Brain microvascular endothelial cell (primary cell): ENCODE data around the gene PSMB10.
"Not testable (repeated sequence)": the region's sequence is repeated elsewhere in the genome, so short reads cannot be mapped to it uniquely, and the experiment has no call there.

Experiments used
- DNase-seq: peaks from one replicate; pipeline ENCODE4 v3.0.0-alpha.2; 2020
- H3K27ac ChIP-seq: fragments of 250-450 bp; sonication (Bioruptor Pico); 2 replicates; pipeline ENCODE4 v1.5.1; 2020; ENCODE audit warnings: mild to moderate bottlenecking, moderate library complexity
- H3K27me3 ChIP-seq: fragments of 250-450 bp; sonication (Bioruptor Pico); replicated peaks from 2 replicates; pipeline ENCODE4 v1.5.1; 2020; ENCODE audit warnings: mild to moderate bottlenecking
- H3K36me3 ChIP-seq: fragments of 250-450 bp; sonication (Bioruptor Pico); replicated peaks from 2 replicates; pipeline ENCODE4 v1.5.1; 2020; ENCODE audit warnings: mild to moderate bottlenecking
- H3K4me3 ChIP-seq: 2 replicates; pipeline ENCODE4 v1.5.1; 2011; ENCODE audit warnings: low read depth, mild to moderate bottlenecking, control low read depth, low read length, moderate library complexity
- CTCF ChIP-seq: IDR thresholded peaks from 2 replicates; pipeline ENCODE4 v1.5.1; 2011; ENCODE audit warnings: low read depth, mild to moderate bottlenecking, moderate library complexity, low read length, control low read depth, inconsistent platforms; ENCODE audit errors: missing control alignments
- in situ Hi-C: cut with HindIII; loops from 2 replicates; pipeline ENCODE4 v1.10.0; 2017; ENCODE audit warnings: low sequenced_read_pairs, low pct_ligation_motif_present

PSMB10 gene

GRCh38 chr16:67942200-67942509 is 5.5 kb upstream of the PSMB10 start:
- DNase-seq: peak; percentile 22
- TF ChIP-seq CTCF: peak; percentile 86
- peaks cover 72% of the 10 kb centered on the region for H3K36me3 ChIP-seq
- H3K4me3 ChIP-seq: no peak overlapping the region
- no peak overlapping the region for H3K27ac ChIP-seq
- no peaks in the 10 kb centered on the region for H3K27me3 ChIP-seq
- in situ Hi-C loops: no loop called here

DNA sequence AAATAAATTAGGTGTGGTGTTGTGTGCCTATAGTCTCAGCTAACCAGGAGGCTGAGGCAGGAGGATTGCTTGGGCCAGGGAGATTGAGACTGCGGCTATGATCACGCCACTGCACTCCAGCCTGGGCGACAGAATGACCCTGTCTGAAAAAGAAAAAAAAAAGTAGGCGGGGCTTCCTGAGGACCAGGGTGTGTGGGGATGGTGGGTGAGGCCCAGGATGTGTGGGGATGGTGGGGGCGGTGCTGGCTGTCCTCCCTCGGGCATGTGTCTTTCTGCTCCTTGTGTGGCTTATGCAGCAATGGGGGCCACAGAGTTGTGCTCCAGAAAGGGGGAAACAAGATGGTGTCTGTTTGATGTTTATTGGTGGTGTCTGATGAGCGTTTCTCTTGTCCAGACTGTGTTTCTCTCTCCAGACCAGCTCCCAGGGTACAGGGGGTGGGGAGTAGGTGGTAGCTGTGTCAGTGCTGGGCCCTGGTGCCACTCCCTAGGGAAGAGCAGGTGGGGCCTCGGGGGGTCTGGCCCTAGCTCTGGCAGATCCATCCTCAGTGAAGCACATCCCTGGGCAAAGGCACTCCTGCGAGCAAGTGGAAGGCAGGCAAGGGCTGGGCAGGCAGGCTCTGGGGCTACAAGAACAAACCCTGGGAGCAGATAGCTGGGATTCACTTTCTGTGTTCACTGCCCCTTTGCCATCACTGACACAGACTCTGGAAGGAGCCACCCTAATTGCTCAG is 5.0 kb upstream of the PSMB10 start:
- DNase-seq: no peak
- no peaks in the 10 kb centered on the region for H3K27me3 ChIP-seq
- in situ Hi-C loops: no loop called here
- H3K4me3 ChIP-seq: no peak overlapping the region
- peaks cover 67% of the 10 kb centered on the region for H3K36me3 ChIP-seq
- no peak for TF ChIP-seq CTCF
- no peak overlapping the region for H3K27ac ChIP-seq

DNA sequence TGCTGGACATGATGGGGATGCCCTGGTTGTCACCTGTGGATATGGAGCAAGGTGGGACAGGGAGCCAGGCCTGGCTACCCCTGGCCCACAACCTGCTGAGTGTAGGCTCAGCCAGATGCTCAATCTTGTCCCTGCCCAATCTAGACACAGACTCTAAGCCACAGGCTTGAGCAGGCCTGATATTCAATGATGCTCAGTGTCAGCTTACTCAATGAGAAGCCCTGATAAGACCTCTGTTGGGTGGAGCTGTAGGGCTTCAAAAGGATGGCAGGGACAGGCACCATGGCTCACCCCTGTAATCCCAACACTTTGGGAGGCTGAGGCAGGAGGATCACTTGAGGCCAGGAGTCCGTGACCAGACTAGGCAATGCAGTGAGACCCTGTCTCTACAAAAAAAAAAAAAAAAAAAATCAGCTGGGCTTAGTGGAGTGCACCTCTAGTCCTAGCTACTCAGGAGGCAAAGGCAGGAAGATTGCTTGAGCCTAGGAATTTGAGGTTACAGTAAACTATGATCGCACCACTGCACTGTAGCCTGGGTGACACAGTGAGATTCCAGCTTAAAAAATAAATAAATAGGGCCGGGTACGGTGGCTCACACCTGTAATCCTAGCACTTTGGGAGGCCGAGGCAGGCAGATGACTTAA is 3.9 kb upstream of the PSMB10 start:
- Histone ChIP-seq H3K27me3 (no peaks in the 10 kb centered on the region), H3K4me3 (no peak overlapping the region), H3K36me3 (peaks cover 57% of the 10 kb centered on the region), H3K27ac (no peak overlapping the region)
- no peak for DNase-seq
- TF ChIP-seq CTCF: no peak
- in situ Hi-C loops: no loop called here

- in situ Hi-C loops: no loop called here
- DNase-seq: no peak
These were observed 3.1 kb upstream of the PSMB10 start for GRCh38 chr16:67939507-67940445.

GRCh38 chr16:67937713-67938112 is 1.1 kb upstream of the PSMB10 start:
- H3K27ac ChIP-seq, in situ Hi-C loops, H3K27me3 ChIP-seq, H3K4me3 ChIP-seq, DNase-seq: not testable (repeated sequence)
- peaks cover 34% of the 10 kb centered on the region for H3K36me3 ChIP-seq

More at GRCh38 chr16:67939507-67940445, 3.1 kb upstream of the PSMB10 start:
- H3K27me3 ChIP-seq: no peaks in the 10 kb centered on the region
- TF ChIP-seq CTCF: no peak
- H3K36me3 ChIP-seq: peaks cover 49% of the 10 kb centered on the region
- no peak overlapping the region for H3K27ac ChIP-seq
- H3K4me3 ChIP-seq: no peak overlapping the region

- in situ Hi-C loops: no loop called here
- no peaks in the 10 kb centered on the region for H3K27me3 ChIP-seq
- peak overlapping the region; percentile 99 for H3K4me3 ChIP-seq
- TF ChIP-seq CTCF: no peak
- H3K36me3 ChIP-seq: peaks cover 27% of the 10 kb centered on the region
- peak overlapping the region; percentile 65 for H3K27ac ChIP-seq
- no peak for DNase-seq
These were observed 393 bp upstream of the PSMB10 start for GRCh38 chr16:67936880-67937605.
